Upper lobe of right lung (tissue), 1 donor: Measurements from ENCODE around the gene LSM4. TPM values are rescaled to one million over a fixed set of nuclear protein-coding genes. Genes with fewer than 3 reads are reported as not detected.

Experiments used
- ATAC-seq: fragments of 200-7000 bp; cut with Tn5 transposase; one replicate; pipeline ENCODE4 v1.9.1; 2020; ENCODE audit warnings: mild to moderate bottlenecking, moderate library complexity
- DNase-seq: peaks from one replicate; pipeline ENCODE4 v3.0.0-alpha.2; 2020
- H3K27ac ChIP-seq: fragments of 200-600 bp; one replicate; pipeline ENCODE4 v1.8.0; 2022
- H3K27me3 ChIP-seq: fragments of 200-600 bp; one replicate; pipeline ENCODE4 v1.8.0; 2022; ENCODE audit warnings: mild to moderate bottlenecking
- H3K36me3 ChIP-seq: fragments of 200-600 bp; one replicate; pipeline ENCODE4 v1.8.0; 2022
- H3K4me1 ChIP-seq: fragments of 200-600 bp; one replicate; pipeline ENCODE4 v1.8.0; 2022
- H3K4me3 ChIP-seq: fragments of 200-600 bp; one replicate; pipeline ENCODE4 v1.8.0; 2022; ENCODE audit warnings: mild to moderate bottlenecking
- H3K9me3 ChIP-seq: fragments of 200-600 bp; one replicate; pipeline ENCODE4 v1.8.0; 2022
- CTCF ChIP-seq: fragments of 200-600 bp; IDR thresholded peaks from one replicate; pipeline ENCODE4 v1.8.0; 2022; ENCODE audit warnings: antibody characterized with exemption
- intact Hi-C: fragments of 100-400 bp; cut with DNase I; formaldehyde crosslinking; loops from one replicate; pipeline ENCODE4 v1.11.0; 2022
- total RNA-seq: library from RNA; stranded (reverse); fragmentation: NEBNext Ultra II Directional; extraction: Animal tissue kit (Norgen Biotek cat#: 25700); gene quantifications from one replicate; pipeline ENCODE4 v1.2.1, GENCODE V29; 2021
- donor health status: DM: no; HTN: yes; CAD: no; lungs with severe emphysema.

Gene LSM4
- total RNA-seq, 1 donor from 2014 or later = 76.9 TPM

- Histone ChIP-seq H3K4me1 (peaks cover 14% of the 10 kb centered on the region), H3K9me3 (no peaks in the 10 kb centered on the region), H3K36me3 (no peaks in the 10 kb centered on the region), H3K4me3 (peak overlapping the region; percentile 77), H3K27ac (peak overlapping the region; percentile 99), H3K27me3 (no peaks in the 10 kb centered on the region)
- ATAC-seq (peak; percentile 63), DNase-seq (peak; percentile 93)
- intact Hi-C loops = no loop called here
- no peak for TF ChIP-seq CTCF
These were observed 29.9 kb downstream of the LSM4 start for GRCh38 chr19:18292810-18293641.

GRCh38 chr19:18292462-18292809 is 30.4 kb downstream of the LSM4 start:
- H3K27ac ChIP-seq = peak overlapping the region; percentile 99
- peak overlapping the region; percentile 77 for H3K4me3 ChIP-seq
- DNase-seq (no peak), ATAC-seq (no peak)
- no peaks in the 10 kb centered on the region for H3K36me3 ChIP-seq
- no peaks in the 10 kb centered on the region for H3K9me3 ChIP-seq
- intact Hi-C loops = no loop called here
- H3K27me3 ChIP-seq = no peaks in the 10 kb centered on the region
- peaks cover 14% of the 10 kb centered on the region for H3K4me1 ChIP-seq
- no peak for TF ChIP-seq CTCF

- ATAC-seq = peak; percentile 87
- Histone ChIP-seq H3K4me1 (peaks cover 14% of the 10 kb centered on the region), H3K36me3 (no peaks in the 10 kb centered on the region), H3K27ac (peak overlapping the region; percentile 99), H3K27me3 (no peaks in the 10 kb centered on the region), H3K9me3 (no peaks in the 10 kb centered on the region), H3K4me3 (peak overlapping the region; percentile 77)
- peak; percentile 97 for DNase-seq
- intact Hi-C loops = no loop called here
- TF ChIP-seq CTCF = no peak
These were observed 31.1 kb downstream of the LSM4 start for GRCh38 chr19:18291590-18292461.

- ATAC-seq (no peak), DNase-seq (no peak)
- TF ChIP-seq CTCF = no peak
- no peaks in the 10 kb centered on the region for H3K27me3 ChIP-seq
- peak overlapping the region; percentile 77 for H3K4me3 ChIP-seq
- intact Hi-C loops = no loop called here
- no peaks in the 10 kb centered on the region for H3K36me3 ChIP-seq
- no peaks in the 10 kb centered on the region for H3K9me3 ChIP-seq
- H3K27ac ChIP-seq = peak overlapping the region; percentile 99
- H3K4me1 ChIP-seq = peaks cover 14% of the 10 kb centered on the region
These were observed 31.8 kb downstream of the LSM4 start for GRCh38 chr19:18291019-18291524.

GRCh38 chr19:18290302-18291018 is 32.4 kb downstream of the LSM4 start:
- no peak for TF ChIP-seq CTCF
- peak overlapping the region; percentile 55 for H3K27ac ChIP-seq
- H3K4me1 ChIP-seq = peaks cover 14% of the 10 kb centered on the region
- H3K9me3 ChIP-seq = no peaks in the 10 kb centered on the region
- H3K36me3 ChIP-seq = no peaks in the 10 kb centered on the region
- DNase-seq = no peak
- intact Hi-C loops = no loop called here
- no peak for ATAC-seq
- no peaks in the 10 kb centered on the region for H3K27me3 ChIP-seq
- no peak overlapping the region for H3K4me3 ChIP-seq
